ENCODE measurements around the gene RIMBP2. TPM values are rescaled to one million over a fixed set of nuclear protein-coding genes. Genes with fewer than 3 reads are reported as not detected.

The RIMBP2 gene
- total RNA-seq, 2 experiments from 2014 or later: not detected

DNA sequence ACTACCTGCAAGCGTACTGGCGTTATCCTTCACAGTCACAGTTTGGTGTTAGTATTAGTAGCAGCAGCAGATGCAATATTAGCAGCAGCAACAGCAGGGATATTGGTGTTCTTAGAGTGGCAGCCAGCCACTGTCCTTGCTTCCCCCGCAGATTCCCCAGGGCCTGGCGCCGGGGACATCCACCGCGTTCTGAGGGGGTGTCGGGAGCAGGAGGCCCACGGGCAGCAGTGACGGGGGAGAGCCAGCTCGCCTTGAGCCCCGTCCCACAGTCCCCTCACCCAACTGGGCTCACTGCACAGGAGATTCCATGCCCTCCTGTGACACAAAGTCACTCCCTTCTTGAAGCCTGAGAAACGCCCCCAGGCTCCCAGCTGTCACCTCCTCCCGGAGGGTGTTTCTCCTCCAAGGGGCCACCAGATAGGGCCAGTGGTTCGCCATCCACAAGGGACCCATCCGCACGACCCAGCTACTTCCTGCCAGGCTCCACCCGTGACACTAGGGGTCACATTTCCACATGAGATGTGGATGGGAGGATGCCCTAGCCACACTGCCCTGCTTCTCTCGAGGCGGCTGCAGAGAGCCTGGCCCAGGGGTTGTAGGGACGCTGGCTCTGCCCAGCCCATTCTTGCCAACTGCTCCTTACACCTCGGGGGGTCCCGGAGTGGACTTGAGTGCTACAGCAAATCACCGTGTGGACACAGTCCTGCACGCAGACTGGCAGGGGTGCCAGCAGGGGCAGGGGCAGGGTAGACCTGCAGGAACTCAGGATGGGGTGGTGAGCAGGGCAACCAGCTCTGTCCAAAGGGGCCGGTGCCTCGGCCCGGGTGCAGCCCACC lies 255.3 kb downstream of the RIMBP2 start:
- Mint-ChIP-seq H3K27me3 (no peaks in the 10 kb centered on the region), H3K27ac (no peak overlapping the region), H3K4me1 (ENCODE audit: low read depth) (no peaks in the 10 kb centered on the region), H3K4me3 (no peak overlapping the region), H3K9me3 (no peaks in the 10 kb centered on the region), H3K36me3 (ENCODE audit: low read depth) (no peaks in the 10 kb centered on the region)
- intact Hi-C loops (cut with DNase I, micrococcal nuclease): no loop called here
- POLR2A ChIA-PET: no interaction called here
- CTCF ChIA-PET: no interaction called here
- no peaks in the 10 kb centered on the region for H3K27me3 ChIP-seq (ENCODE audit: control insufficient read depth in 1 of 2, insufficient read depth in 2 of 2, low read length in 2 of 2)
- no peak overlapping the region for H3K4me3 ChIP-seq (ENCODE audit: low read length)
- H3K4me1 ChIP-seq (ENCODE audit: insufficient read depth, low read length): no peaks in the 10 kb centered on the region
- H3K36me3 ChIP-seq (ENCODE audit: insufficient read depth, low read length): no peaks in the 10 kb centered on the region
- ATAC-seq (ENCODE audit: poor library complexity) (no peak), DNase-seq (no peak)
- H3K9me3 ChIP-seq (ENCODE audit: control insufficient read depth in 1 of 2, insufficient read depth in 1 of 2, low read length in 2 of 2): peaks cover 0 to 63% of the 10 kb centered on the region in 2 experiments
- H3K27ac ChIP-seq (ENCODE audit: low read depth in 1 of 2, low read length in 2 of 2): no peak overlapping the region
- TF ChIP-seq, protein P1, sequence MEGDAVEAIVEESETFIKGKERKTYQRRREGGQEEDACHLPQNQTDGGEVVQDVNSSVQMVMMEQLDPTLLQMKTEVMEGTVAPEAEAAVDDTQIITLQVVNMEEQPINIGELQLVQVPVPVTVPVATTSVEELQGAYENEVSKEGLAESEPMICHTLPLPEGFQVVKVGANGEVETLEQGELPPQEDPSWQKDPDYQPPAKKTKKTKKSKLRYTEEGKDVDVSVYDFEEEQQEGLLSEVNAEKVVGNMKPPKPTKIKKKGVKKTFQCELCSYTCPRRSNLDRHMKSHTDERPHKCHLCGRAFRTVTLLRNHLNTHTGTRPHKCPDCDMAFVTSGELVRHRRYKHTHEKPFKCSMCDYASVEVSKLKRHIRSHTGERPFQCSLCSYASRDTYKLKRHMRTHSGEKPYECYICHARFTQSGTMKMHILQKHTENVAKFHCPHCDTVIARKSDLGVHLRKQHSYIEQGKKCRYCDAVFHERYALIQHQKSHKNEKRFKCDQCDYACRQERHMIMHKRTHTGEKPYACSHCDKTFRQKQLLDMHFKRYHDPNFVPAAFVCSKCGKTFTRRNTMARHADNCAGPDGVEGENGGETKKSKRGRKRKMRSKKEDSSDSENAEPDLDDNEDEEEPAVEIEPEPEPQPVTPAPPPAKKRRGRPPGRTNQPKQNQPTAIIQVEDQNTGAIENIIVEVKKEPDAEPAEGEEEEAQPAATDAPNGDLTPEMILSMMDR (IDR thresholded peaks at IDR 0.05): no peak

DNA sequence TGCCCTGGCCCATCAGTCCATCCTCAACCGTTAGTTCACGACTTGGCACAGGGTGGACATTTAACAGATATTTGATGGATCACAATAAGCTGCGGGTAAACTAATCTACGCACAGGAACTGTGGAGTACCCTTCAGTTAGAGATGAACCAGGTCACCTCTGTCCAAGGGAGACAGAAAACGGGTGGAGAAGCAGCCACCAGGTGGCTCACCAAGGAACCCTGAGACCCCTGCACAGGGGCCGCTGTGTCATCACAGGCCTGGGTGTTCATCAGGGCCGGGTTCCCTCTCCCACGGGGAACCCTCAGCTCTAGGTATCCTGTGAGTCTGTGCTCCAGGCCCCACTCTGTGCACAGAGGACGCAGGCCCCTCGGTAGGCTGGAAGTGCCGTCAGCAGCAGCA lies 256.2 kb downstream of the RIMBP2 start:
- H3K4me3 ChIP-seq (ENCODE audit: low read length): no peak overlapping the region
- TF ChIP-seq, protein P1 (IDR thresholded peaks at IDR 0.05): no peak
- Mint-ChIP-seq H3K4me3 (no peak overlapping the region), H3K4me1 (ENCODE audit: low read depth) (no peaks in the 10 kb centered on the region), H3K9me3 (no peaks in the 10 kb centered on the region), H3K27me3 (no peaks in the 10 kb centered on the region), H3K36me3 (ENCODE audit: low read depth) (no peaks in the 10 kb centered on the region), H3K27ac (no peak overlapping the region)
- intact Hi-C loops (cut with DNase I, micrococcal nuclease): no loop called here
- ATAC-seq (ENCODE audit: poor library complexity): no peak
- no peaks in the 10 kb centered on the region for H3K36me3 ChIP-seq (ENCODE audit: insufficient read depth, low read length)
- no peaks in the 10 kb centered on the region for H3K27me3 ChIP-seq (ENCODE audit: control insufficient read depth in 1 of 2, insufficient read depth in 2 of 2, low read length in 2 of 2)
- ChIA-PET POLR2A (no interaction called here), CTCF (no interaction called here)
- peaks cover 0 to 54% of the 10 kb centered on the region in 2 experiments for H3K9me3 ChIP-seq (ENCODE audit: control insufficient read depth in 1 of 2, insufficient read depth in 1 of 2, low read length in 2 of 2)
- H3K27ac ChIP-seq (ENCODE audit: low read depth in 1 of 2, low read length in 2 of 2): no peak overlapping the region
- no peak for DNase-seq
- H3K4me1 ChIP-seq (ENCODE audit: insufficient read depth, low read length): no peaks in the 10 kb centered on the region

DNA sequence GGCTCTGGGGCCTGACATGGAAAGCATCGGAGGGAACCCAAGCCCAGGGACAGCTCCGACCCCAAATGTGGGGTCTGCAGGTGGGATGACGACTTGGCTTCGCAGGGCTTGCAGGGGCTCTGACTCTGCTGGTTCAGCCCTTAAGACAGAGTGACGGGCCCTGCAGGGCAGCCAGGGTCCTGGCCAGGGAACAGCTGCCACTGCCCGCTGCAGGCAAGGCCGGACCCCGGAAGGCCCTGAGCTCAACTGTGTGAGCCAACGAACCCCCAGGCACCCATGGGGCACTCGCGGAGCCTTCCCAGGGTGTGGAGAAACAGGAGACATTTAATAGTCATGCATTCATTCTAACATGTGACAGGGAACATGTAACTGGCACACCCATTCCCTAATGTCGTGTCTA lies 257.8 kb downstream of the RIMBP2 start:
- no peak overlapping the region for H3K4me3 ChIP-seq (ENCODE audit: low read length)
- H3K9me3 ChIP-seq (ENCODE audit: control insufficient read depth in 1 of 2, insufficient read depth in 1 of 2, low read length in 2 of 2): peaks cover 0 to 46% of the 10 kb centered on the region in 2 experiments
- intact Hi-C loops (cut with DNase I, micrococcal nuclease): no loop called here
- no peak overlapping the region for H3K27ac ChIP-seq (ENCODE audit: low read depth in 1 of 2, low read length in 2 of 2)
- Mint-ChIP-seq H3K27me3 (no peaks in the 10 kb centered on the region), H3K27ac (no peak overlapping the region), H3K9me3 (no peaks in the 10 kb centered on the region), H3K4me1 (ENCODE audit: low read depth) (no peaks in the 10 kb centered on the region), H3K4me3 (no peak overlapping the region), H3K36me3 (ENCODE audit: low read depth) (no peaks in the 10 kb centered on the region)
- ATAC-seq (ENCODE audit: poor library complexity): no peak
- ChIA-PET CTCF (no interaction called here), POLR2A (no interaction called here)
- H3K36me3 ChIP-seq (ENCODE audit: insufficient read depth, low read length): no peaks in the 10 kb centered on the region
- TF ChIP-seq, protein P1 (IDR thresholded peaks at IDR 0.05): no peak
- H3K27me3 ChIP-seq (ENCODE audit: control insufficient read depth in 1 of 2, insufficient read depth in 2 of 2, low read length in 2 of 2): no peaks in the 10 kb centered on the region
- no peak for DNase-seq
- H3K4me1 ChIP-seq (ENCODE audit: insufficient read depth, low read length): no peaks in the 10 kb centered on the region
